ENCODE measurements around the gene ATXN7L1. TPM values are rescaled to one million over a fixed set of nuclear protein-coding genes. Genes with fewer than 3 reads are reported as not detected.

The ATXN7L1 gene
- total RNA-seq, 6 experiments from 2014 or later = 7.1 to 15.7 (median 11.0) TPM

GRCh38 chr7:105591522-105591921, 284.9 kb downstream of the ATXN7L1 start:
- Histone ChIP-seq H3K27me3 (no peaks in the 10 kb centered on the region), H3K36me3 (no peaks in the 10 kb centered on the region), H3K9me3 (no peaks in the 10 kb centered on the region), H3K4me1 (peaks cover 0 to 4% (median 0%) of the 10 kb centered on the region in 4 donors), H3K27ac (no peak overlapping the region), H3K4me3 (no peak overlapping the region)
- TF ChIP-seq POLR2A (IDR thresholded peaks at IDR 0.05) = no peak
- no peak for TF ChIP-seq CTCF (IDR thresholded peaks at IDR 0.05)
- ATAC-seq (no peak), DNase-seq (no peak)
- 56% methylated on average over 2 of the region's 2 CpGs for WGBS (ENCODE audit: insufficient coverage, low coverage, low lambda C conversion rate, missing lambda C conversion rate)
- intact Hi-C loops (cut with DNase I) = no loop called here

DNA sequence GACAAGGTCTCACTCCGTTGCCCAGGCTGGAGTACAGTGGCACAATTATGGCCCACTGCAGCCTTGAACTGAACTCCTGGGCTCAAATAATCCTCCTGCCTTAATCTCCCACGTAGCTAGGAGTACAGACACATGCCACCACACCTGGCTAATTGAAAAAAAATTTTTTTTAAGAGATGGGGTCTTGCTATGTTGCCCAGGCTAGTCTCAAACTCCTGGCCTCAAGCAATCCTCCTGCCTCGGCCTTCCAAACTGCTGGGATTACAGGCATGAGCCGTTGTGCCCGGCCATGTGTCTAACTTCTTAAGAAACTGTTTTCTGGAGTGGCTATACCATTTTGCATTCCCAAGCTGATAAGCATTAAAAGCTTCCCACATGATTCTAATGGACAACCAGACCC, 285.6 kb downstream of the ATXN7L1 start:
- Histone ChIP-seq H3K9me3 (no peaks in the 10 kb centered on the region), H3K36me3 (no peaks in the 10 kb centered on the region), H3K4me3 (no peak overlapping the region), H3K27me3 (no peaks in the 10 kb centered on the region), H3K27ac (no peak overlapping the region), H3K4me1 (peaks cover 0 to 4% (median 0%) of the 10 kb centered on the region in 4 donors)
- no peak for ATAC-seq
- DNase-seq = no peak
- intact Hi-C loops (cut with DNase I) = no loop called here
- 71% methylated on average over 5 of the region's 5 CpGs for WGBS (ENCODE audit: insufficient coverage, low coverage, low lambda C conversion rate, missing lambda C conversion rate)
- no peak for TF ChIP-seq CTCF (IDR thresholded peaks at IDR 0.05)
- TF ChIP-seq POLR2A (IDR thresholded peaks at IDR 0.05) = no peak

DNA sequence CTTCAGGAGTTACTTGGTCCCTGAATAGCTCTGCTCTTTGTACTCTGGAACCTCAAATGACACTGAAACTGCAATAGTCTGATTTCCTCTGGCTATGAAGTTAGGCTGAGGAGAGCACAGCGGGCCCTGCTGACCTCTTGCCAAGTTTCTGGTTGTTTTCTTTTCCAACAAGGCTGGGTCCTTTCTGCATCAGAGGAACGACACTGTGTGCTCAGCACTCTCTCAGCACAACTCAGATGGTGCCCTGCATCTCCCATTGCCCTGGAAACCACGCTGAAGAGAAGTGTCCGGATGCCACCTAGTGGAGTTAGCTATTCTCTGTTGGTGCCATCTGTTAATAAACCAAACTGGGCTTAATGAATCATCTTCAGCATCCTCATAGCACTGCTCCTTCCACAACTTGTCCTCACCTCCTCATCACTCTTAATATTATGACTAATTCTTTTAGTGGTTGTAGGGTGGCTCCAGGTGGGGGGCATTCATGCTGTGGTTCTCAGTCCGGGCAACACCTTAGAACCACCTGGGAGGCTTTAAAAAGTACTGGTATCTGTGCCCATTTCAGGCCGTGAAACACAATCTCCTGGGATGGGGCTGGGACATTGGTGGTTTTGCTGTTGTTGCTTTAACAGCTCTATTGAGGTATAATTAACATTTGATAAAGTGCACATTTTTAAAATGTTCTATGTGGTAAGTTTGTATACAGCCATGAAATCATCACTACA, 286.9 kb downstream of the ATXN7L1 start:
- WGBS (ENCODE audit: insufficient coverage, low coverage, low lambda C conversion rate, missing lambda C conversion rate) = 18% methylated on average over 6 of the region's 6 CpGs
- ATAC-seq (peak; percentile 93 to 98 (median 96)), DNase-seq (peak; percentile 41 to 64 (median 64))
- intact Hi-C loops (cut with DNase I) = no loop called here
- Histone ChIP-seq H3K27me3 (no peaks in the 10 kb centered on the region), H3K27ac (no peak overlapping the region), H3K4me1 (peaks cover 0 to 4% (median 0%) of the 10 kb centered on the region in 4 donors), H3K9me3 (no peaks in the 10 kb centered on the region), H3K4me3 (no peak overlapping the region), H3K36me3 (no peaks in the 10 kb centered on the region)
- no peak for TF ChIP-seq POLR2A (IDR thresholded peaks at IDR 0.05)
- peak; percentile 57 to 70 (median 60) for TF ChIP-seq CTCF (IDR thresholded peaks at IDR 0.05)

DNA sequence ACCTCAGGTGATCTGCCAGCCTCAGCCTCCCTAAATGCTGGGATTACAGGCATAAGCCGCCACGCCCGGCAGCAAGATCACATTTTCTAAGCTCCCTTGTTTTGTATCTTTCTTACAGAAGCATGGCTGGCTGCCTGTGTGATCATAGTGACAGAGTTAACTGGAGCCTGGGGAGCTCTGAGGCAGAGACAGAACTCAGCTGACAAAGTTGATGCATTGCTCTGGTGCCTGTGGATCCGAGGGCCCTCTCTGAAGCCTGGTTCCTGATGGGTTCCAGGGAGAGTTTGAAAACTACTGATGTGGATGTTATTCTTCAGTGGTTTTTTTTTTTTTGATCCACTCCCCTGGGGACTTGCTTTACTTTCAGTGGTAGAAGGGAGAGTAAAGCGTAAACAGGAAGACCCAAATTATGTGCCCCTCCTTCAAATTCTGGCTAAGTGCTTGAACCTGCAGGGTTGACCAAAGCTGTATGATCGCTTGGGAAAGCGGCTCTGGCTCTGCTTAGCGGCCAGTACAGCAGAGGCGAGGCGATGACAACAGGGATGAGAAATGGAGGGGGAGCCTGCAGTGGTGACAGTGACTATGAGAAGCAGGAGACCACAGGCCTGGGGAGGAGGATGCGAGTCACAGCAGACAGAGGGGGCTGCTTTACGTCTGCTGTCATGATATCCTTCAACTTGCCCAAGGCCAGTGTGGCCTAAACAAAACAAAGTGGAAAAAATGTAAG, 288.3 kb downstream of the ATXN7L1 start:
- Histone ChIP-seq H3K27ac (no peak overlapping the region), H3K4me1 (no peaks in the 10 kb centered on the region), H3K36me3 (no peaks in the 10 kb centered on the region), H3K9me3 (no peaks in the 10 kb centered on the region), H3K4me3 (no peak overlapping the region), H3K27me3 (no peaks in the 10 kb centered on the region)
- no peak for ATAC-seq
- 90% methylated on average over 12 of the region's 12 CpGs for WGBS (ENCODE audit: insufficient coverage, low coverage, low lambda C conversion rate, missing lambda C conversion rate)
- intact Hi-C loops (cut with DNase I) = no loop called here
- TF ChIP-seq CTCF (IDR thresholded peaks at IDR 0.05) = no peak
- no peak for TF ChIP-seq POLR2A (IDR thresholded peaks at IDR 0.05)
- DNase-seq = no peak
